Uterus (tissue), 2 donors: ENCODE data around the gene PAM.

Source experiments
- CTCF ChIP-seq, 4 experiments: fragments of 200-600 bp in 2 of 4; fragments of 450-650 bp in 2 of 4; sonication (generic) in 2 of 4; IDR thresholded peaks; one replicate each; pipeline ENCODE4 v1.5.1; 2016 to 2019; ENCODE audit warnings: antibody characterized with exemption in 4 of 4, mild to moderate bottlenecking in 2 of 4, moderate library complexity in 1 of 4
- POLR2A ChIP-seq, 2 donors: fragments of 450-650 bp; IDR thresholded peaks; one replicate each; pipeline ENCODE4 v1.6.1; 2016; ENCODE audit warnings: antibody characterized with exemption in 2 of 2, mild to moderate bottlenecking in 1 of 2, moderate library complexity in 1 of 2

GRCh38 chr5:102731693-102732092 is 23.4 kb upstream of the PAM start:
- no peak for TF ChIP-seq CTCF (IDR thresholded peaks at IDR 0.05)
- TF ChIP-seq POLR2A (IDR thresholded peaks at IDR 0.05), result no peak
